ENCODE results near the gene DIS3L2. TPM values are rescaled to one million over a fixed set of nuclear protein-coding genes. Genes with fewer than 3 reads are reported as not detected.

DIS3L2 gene
- total RNA-seq, 2 donors from 2014 or later = 39.5 to 42.4 TPM

GRCh38 chr2:231917280-231918066 is 44.0 kb upstream of the DIS3L2 start:
- no peaks in the 10 kb centered on the region for H3K9me3 ChIP-seq (ENCODE audit: control insufficient read depth, low read length)
- Mint-ChIP-seq H3K27me3 (ENCODE audit: insufficient read depth) (peaks cover 6% of the 10 kb centered on the region), H3K4me1 (no peaks in the 10 kb centered on the region), H3K4me3 (no peak overlapping the region), H3K36me3 (ENCODE audit: low read depth) (no peaks in the 10 kb centered on the region), H3K27ac (no peak overlapping the region), H3K9me3 (no peaks in the 10 kb centered on the region)
- H3K27me3 ChIP-seq (ENCODE audit: control insufficient read depth, insufficient read depth, low read length, poor library complexity, severe bottlenecking) = no peaks in the 10 kb centered on the region
- no peak for TF ChIP-seq CTCF (conservative IDR thresholded peaks at IDR 0.05)
- no peak overlapping the region for H3K27ac ChIP-seq (ENCODE audit: low read depth, low read length)
- DNase-seq = peak; percentile 71
- 83 to 93% methylated on average over 6 to 10 of the region's 10 CpGs for WGBS, 2 experiments (ENCODE audit: insufficient coverage in 1 of 2, insufficient read length in 1 of 2)
- no peaks in the 10 kb centered on the region for H3K36me3 ChIP-seq (ENCODE audit: control insufficient read depth, insufficient read depth, low read length)
- H3K4me1 ChIP-seq (ENCODE audit: control insufficient read depth, insufficient read depth, low read length) = no peaks in the 10 kb centered on the region
- no peak overlapping the region for H3K9ac ChIP-seq (ENCODE audit: extremely low read depth, low read length, poor library complexity, severe bottlenecking)
- H3K4me3 ChIP-seq (ENCODE audit: low read length) = no peak overlapping the region

- no peaks in the 10 kb centered on the region for H3K4me1 Mint-ChIP-seq
- no peaks in the 10 kb centered on the region for H3K9me3 Mint-ChIP-seq
- no peak for DNase-seq
- H3K4me3 ChIP-seq (ENCODE audit: low read length) = no peak overlapping the region
- no peak overlapping the region for H3K9ac ChIP-seq (ENCODE audit: extremely low read depth, low read length, poor library complexity, severe bottlenecking)
- H3K9me3 ChIP-seq (ENCODE audit: control insufficient read depth, low read length) = no peaks in the 10 kb centered on the region
- no peaks in the 10 kb centered on the region for H3K36me3 Mint-ChIP-seq (ENCODE audit: low read depth)
- no peaks in the 10 kb centered on the region for H3K36me3 ChIP-seq (ENCODE audit: control insufficient read depth, insufficient read depth, low read length)
- peaks cover 10% of the 10 kb centered on the region for H3K27me3 ChIP-seq (ENCODE audit: control insufficient read depth, insufficient read depth, low read length, poor library complexity, severe bottlenecking)
- TF ChIP-seq CTCF (conservative IDR thresholded peaks at IDR 0.05) = no peak
- no peak overlapping the region for H3K4me3 Mint-ChIP-seq
- 95% methylated on average over 14 to 21 of the region's 21 CpGs for WGBS, 2 experiments (ENCODE audit: insufficient coverage in 1 of 2, insufficient read length in 1 of 2)
- H3K27ac ChIP-seq (ENCODE audit: low read depth, low read length) = no peak overlapping the region
- no peaks in the 10 kb centered on the region for H3K4me1 ChIP-seq (ENCODE audit: control insufficient read depth, insufficient read depth, low read length)
- no peak overlapping the region for H3K27ac Mint-ChIP-seq
- peaks cover 17% of the 10 kb centered on the region for H3K27me3 Mint-ChIP-seq (ENCODE audit: insufficient read depth)
Measured at GRCh38 chr2:231918501-231919330, 42.8 kb upstream of the DIS3L2 start.

- WGBS, 2 experiments (ENCODE audit: insufficient coverage in 1 of 2, insufficient read length in 1 of 2) = 88 to 93% methylated on average over 7 to 15 of the region's 15 CpGs
- DNase-seq = no peak
- no peaks in the 10 kb centered on the region for H3K9me3 ChIP-seq (ENCODE audit: control insufficient read depth, low read length)
- H3K4me3 Mint-ChIP-seq = no peak overlapping the region
- TF ChIP-seq CTCF (conservative IDR thresholded peaks at IDR 0.05) = no peak
- peaks cover 25% of the 10 kb centered on the region for H3K27me3 Mint-ChIP-seq (ENCODE audit: insufficient read depth)
- no peaks in the 10 kb centered on the region for H3K9me3 Mint-ChIP-seq
- no peaks in the 10 kb centered on the region for H3K36me3 ChIP-seq (ENCODE audit: control insufficient read depth, insufficient read depth, low read length)
- no peaks in the 10 kb centered on the region for H3K36me3 Mint-ChIP-seq (ENCODE audit: low read depth)
- no peaks in the 10 kb centered on the region for H3K4me1 ChIP-seq (ENCODE audit: control insufficient read depth, insufficient read depth, low read length)
- H3K4me3 ChIP-seq (ENCODE audit: low read length) = no peak overlapping the region
- H3K27ac ChIP-seq (ENCODE audit: low read depth, low read length) = no peak overlapping the region
- no peaks in the 10 kb centered on the region for H3K4me1 Mint-ChIP-seq
- H3K27me3 ChIP-seq (ENCODE audit: control insufficient read depth, insufficient read depth, low read length, poor library complexity, severe bottlenecking) = peaks cover 18% of the 10 kb centered on the region
- no peak overlapping the region for H3K9ac ChIP-seq (ENCODE audit: extremely low read depth, low read length, poor library complexity, severe bottlenecking)
- no peak overlapping the region for H3K27ac Mint-ChIP-seq
Measured at GRCh38 chr2:231919341-231920035, 42.0 kb upstream of the DIS3L2 start.

All from endodermal cell (in vitro differentiated cells).